Forelimb muscle (tissue), 1 donor: ENCODE results near the gene HJV. TPM values are rescaled to one million over a fixed set of nuclear protein-coding genes. Genes with fewer than 3 reads are reported as not detected.
A peak's percentile ranks its signal among the peaks of the same experiment; 100 is the strongest.

Experiments used
- DNase-seq: peaks from one replicate; pipeline ENCODE4 v3.0.0-alpha.2; 2013; ENCODE audit warnings: low read depth
- polyA plus RNA-seq: library from polyadenylated mRNA; unstranded; fragments of 120-200 nt; gene quantifications from one replicate; pipeline ENCODE4 v1.2.1, GENCODE V29; 2013; ENCODE audit not compliant: insufficient read length

Gene HJV
- polyA plus RNA-seq, 1 donor: 258 TPM

DNA sequence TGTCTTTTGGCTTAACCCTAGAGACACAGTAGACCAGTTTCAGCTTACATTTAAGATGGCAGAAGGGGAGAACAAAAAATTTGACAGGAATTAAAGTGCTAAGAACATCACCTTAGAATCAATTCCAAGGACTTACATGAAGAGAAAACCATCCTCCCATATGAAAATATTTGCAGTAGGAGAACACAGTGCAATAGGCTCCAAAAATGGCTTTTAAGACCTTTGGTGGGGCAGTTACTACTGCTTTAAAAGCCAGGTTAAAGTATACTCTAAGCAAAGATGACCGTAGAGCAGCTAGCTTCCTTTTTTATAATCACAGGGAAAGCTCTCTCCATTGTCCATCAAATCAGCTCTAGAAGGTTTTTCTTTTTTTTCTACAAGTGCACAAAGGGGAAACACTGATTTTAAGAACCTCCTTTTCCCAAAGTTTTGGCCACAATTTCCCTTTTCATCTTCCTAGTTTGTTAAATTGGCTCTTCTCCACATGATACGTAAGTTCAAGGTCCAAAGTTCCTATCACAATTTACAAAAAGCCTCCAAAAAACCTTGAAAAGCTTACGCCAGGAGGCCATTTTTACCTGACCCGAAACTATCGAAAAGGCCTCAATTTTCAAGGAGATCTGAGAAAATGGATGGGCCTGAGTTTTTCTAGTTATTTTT is 28.4 kb downstream of the HJV start:
- DNase-seq: no peak

DNA sequence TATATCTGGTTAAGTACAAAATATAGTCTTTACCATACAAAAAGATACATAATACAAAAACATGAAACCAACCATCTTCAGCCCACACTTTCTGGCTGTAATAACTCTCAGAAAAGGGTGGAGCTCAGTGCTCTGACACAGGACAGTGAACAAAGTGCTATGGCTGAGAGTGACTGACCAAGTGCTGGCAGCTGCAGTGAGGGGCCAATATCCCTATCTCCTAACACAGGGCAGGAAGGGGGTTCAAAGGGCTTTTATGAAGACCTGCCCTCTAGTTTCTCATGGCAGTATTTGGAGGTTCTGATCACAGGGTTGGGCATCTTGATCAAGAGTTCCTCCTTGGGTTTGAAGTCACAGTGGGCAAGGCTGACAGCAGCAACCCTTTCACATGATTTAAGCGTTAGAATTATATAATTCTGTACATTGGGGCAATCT is 29.0 kb downstream of the HJV start:
- no peak for DNase-seq

DNA sequence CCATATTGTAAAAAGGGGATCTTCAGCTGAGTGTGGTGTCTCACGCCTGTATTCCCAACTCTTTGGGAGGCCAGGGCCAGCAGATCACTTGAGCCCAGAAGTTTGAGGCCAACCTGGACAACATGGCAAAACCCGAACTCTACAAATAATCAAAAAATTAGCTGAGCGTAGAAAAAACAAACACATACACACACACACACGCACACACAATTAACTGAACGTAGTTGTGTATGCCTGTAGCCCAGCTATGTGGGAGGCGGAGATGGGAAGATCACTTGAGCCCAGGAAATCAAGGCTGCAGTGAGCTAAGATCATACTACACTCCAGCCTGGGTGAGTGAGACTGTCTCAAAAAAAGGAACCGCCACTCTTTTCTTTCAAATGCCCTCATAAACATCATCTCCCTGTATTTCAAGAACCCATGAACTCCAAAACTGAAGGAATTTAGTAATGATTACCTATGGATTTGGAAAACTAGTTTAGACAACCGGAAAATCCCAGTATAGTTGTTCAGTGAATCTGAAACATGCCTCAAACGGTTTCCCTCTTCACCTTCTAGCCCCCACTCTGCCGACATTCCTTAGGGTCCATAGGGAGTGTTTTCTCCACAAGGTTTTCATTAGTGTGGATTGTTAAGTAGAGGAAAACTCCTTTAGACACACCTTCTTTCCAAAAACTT is 29.7 kb downstream of the HJV start:
- no peak for DNase-seq

GRCh38 chr1:145990249-145990855 is 31.2 kb downstream of the HJV start:
- no peak for DNase-seq

DNA sequence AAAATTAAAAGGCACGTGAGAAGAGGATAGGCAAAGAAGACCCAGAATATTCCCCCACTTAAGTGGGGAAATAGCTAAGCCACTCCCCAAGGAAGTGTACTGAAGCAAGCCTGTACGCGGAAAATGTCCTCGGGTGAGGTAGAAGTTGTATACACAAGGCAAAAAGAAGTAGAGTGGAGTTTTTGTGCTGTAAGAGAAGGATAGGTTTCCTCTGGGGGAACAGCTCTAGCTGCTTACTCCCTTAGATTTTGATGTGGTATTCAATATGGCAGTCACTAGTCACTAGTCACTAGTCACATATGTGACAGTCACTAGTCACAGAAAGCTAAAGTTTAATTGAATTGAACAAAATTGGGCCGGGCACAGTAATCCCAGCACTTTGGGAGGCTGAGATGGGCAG is 32.8 kb downstream of the HJV start:
- no peak for DNase-seq

DNA sequence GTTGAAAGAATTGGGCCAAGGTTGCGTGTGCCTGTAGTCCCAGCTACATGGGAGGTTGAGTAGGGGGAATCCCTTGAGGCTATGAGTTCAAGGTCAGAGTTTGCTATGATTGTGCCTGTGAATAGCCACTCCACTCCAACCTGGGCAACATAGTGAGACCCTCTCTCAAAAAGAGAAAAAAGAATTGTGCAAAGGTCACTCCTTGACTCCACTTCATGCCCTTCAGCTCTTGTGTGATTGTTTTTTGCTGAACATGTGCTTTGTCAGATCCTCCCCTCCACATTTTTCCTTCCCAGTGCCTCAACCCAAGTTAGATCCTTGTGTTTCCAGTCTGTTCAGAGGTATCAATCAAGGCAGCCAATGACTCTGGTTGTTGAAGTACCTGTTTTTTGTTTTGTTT is 33.6 kb downstream of the HJV start:
- DNase-seq: no peak

GRCh38 chr1:145986551-145986950 is 35.0 kb downstream of the HJV start:
- DNase-seq: no peak

- no peak for DNase-seq
Measured at GRCh38 chr1:145985502-145986439, 35.8 kb downstream of the HJV start.

DNA sequence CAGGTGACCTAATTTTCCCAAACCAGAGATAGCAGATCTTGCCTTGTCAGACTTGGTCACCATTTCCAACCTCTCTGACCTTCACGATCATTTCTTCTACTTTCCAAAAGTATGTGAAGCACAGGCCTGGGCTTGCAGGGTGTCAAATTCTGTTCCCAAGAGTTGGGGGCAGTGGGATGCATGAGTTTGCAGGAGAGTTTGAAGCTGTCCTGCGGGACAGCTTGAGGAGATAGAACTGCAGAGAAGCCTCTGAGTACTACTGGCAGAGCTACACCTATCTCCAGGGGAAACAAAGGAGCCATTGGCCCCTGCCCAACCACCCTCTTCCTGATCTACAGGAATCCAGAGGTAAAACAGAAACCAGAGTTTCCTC is 36.4 kb downstream of the HJV start:
- DNase-seq: no peak

GRCh38 chr1:145983960-145984830 is 37.3 kb downstream of the HJV start:
- DNase-seq: no peak

- no peak for DNase-seq
Measured at GRCh38 chr1:145983206-145983675, 38.3 kb downstream of the HJV start.

DNA sequence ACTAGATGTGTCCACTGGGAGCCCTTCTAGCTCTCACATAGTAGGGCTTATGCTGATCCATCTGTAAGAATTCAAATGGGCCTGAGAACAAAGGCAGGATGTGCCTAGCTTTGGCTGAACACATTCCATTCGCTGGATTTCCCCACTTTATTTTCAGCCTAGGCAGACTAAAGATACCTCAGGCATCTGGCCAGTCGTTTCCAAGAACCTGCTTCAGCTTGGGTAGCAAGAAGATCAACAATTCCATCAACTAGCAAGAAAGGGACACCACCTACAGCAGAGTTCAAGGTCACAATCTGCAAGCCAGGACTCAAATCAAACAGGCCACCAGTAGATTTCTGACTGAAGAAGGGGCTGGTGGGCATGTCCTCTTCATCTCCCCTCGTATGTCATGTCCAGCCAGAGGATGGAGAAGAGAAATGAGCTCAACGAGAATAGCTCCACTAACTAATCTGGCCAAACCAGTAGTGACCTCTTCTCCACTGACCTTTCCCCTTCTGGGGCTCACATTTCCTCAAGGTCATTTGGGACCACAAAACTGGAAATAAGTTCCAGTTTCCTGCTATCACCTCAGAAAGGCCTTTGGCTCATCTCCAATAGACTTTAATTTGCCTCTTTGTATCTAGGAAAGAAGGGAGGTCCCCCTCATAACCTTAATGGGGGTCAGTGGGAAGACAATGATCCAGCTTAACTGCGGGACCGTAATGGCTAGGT is 39.4 kb downstream of the HJV start:
- DNase-seq: no peak

DNA sequence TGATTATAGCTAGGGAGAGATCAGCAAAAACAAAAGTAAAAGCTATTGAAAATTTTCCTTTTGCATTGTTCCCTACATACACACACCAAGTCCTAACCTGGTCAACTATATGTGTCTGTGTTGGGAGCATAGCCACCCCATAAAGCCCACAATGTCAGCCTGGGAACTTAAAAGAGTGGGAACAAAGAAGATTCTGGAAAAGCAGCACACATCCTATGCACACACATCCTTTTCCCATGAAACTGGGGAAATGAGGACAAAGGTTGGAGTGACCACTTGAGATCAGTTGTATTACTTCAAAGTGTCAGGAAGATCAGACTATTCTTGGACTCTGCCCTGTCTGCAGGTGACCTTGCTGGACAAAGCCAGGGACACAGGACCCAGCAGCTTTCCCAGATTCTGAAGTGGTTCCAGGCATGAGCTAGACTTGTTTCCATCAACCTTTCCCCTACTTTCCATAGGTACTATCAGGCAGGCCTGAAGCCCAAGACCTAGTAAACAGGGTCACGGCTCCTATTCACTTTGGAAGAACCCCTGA is 41.0 kb downstream of the HJV start:
- DNase-seq: no peak

DNA sequence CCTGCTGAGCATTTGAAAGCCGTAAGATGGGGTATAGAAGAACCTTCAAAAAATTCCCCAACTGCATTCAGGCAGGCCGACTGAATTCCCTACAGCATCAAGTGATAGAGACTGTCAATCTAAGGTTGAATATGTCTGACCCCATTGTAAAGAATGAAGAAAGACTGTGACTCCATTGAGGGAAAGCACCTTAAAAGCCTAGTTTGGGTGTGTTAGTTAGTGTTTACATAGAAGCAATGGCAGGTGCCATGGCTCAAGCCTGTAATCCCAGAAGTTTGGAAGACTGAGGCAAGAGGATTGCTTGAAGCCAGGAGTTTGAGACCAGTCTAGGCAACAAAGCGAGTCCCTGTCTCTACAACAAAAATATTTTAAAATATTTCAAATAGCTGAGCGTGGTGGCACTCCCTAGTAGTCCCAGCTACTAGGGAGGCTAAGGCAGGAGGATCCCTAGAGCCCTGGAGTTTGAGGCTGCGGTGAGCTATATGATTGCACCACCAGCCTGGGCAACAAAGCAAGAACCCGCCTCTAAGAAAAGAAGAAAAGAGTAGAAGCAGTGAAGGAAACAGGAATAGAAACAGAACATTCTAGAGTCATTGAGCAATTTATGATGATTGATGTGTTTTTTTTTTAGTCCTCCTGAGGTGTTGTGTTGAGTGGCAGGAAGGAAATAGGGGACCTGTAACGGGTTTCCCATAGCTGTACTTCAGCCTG is 41.6 kb downstream of the HJV start:
- no peak for DNase-seq

GRCh38 chr1:145978854-145979745 is 42.4 kb downstream of the HJV start:
- DNase-seq: peak; percentile 99

DNA sequence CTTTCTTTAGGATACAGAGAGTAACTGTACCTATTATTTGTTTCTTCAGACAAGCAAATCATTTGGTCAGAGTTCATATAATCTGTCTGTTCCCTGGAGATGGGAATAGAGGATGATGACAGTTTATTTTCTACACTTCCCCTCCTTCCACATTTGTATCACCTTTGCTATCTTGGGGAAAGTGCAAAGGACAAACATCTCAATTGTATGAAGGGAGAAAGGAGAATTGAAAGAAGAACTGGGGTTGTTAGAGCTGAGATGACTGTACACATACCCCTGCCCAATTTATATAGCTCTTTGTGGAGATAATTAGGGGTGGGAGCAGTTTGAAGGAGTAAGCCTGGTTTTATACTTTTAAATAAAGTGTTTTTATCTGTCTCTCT is 43.1 kb downstream of the HJV start:
- DNase-seq: no peak

DNA sequence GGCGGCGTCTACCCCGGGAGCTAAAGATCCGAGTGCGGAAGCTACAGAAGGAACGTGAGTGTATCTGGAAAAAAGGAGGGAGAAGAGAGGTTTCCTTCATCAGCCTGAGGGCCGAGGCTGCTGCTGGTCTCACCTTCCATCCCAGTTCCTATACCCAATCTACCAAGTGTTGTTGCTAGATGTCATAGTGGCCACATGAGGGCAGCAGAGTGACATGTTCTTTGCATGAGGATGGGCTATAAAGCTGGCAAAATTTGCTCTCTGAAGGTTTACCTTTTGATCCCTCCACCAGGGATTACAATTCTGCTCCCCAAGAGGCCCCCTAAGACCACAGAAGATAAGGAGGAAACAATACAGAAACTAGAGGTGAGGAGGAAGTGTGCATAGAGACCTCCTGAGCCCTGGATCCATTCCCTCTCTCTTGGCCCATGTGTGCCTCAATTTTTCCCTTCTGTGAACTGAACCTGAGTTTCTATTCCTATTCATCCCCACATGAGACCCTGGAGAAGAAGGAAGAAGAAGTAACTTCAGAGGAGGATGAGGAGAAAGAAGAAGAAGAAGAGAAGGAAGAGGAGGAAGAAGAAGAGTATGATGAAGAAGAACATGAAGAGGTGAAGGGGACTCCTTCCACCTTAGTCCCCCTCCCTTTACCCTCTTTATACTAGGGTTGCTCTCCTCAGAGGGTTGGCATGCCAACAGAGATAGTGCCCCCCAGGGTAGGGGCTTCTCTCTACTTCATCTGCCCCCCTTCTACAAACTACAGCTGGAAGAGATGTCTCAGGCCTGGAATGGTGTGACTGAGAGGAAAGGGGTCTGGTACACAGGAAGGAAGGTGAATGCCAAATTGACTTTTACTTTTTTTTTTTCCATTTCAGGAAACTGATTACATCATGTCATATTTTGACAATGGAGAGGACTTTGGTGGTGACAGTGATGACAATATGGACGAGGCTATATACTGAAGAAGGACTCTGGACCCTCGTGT is 43.8 kb downstream of the HJV start:
- DNase-seq: peak; percentile 86
